ENCODE measurements around the gene PDZK1IP1. TPM values are rescaled to one million over a fixed set of nuclear protein-coding genes. Genes with fewer than 3 reads are reported as not detected.
"Not testable (repeated sequence)": the region's sequence is repeated elsewhere in the genome, so short reads cannot be mapped to it uniquely, and the experiment has no call there.

The PDZK1IP1 gene
- total and polyA plus RNA-seq, 2 donors from 2014 or later, result 245 to 2,553 TPM

- no peak for FAIRE-seq
Measured at GRCh38 chr1:47194311-47194710, 4.5 kb upstream of the PDZK1IP1 start.

GRCh38 chr1:47193496-47193895, 3.7 kb upstream of the PDZK1IP1 start:
- DNase-seq; FAIRE-seq; intact Hi-C loops (cut with DNase I); H3K36me3 ChIP-seq (ENCODE audit: control insufficient read depth in 2 of 3, insufficient read depth in 3 of 3, low read length in 3 of 3); H3K27me3 ChIP-seq (ENCODE audit: control insufficient read depth, insufficient read depth, low read length); H3K9ac ChIP-seq (ENCODE audit: low read length in 3 of 3); H3K9me3 ChIP-seq (ENCODE audit: control insufficient read depth in 2 of 3, insufficient read depth in 1 of 3, low read length in 3 of 3); H3K4me3 ChIP-seq (ENCODE audit: low read length in 3 of 3); H3K27ac ChIP-seq (ENCODE audit: low read depth in 2 of 2, low read length in 2 of 2): not testable (repeated sequence)
- H3K4me1 ChIP-seq (ENCODE audit: control insufficient read depth in 2 of 3, insufficient read depth in 2 of 3, low read depth in 1 of 3, low read length in 3 of 3), result peaks cover 0 to 30% (median 21%) of the 10 kb centered on the region in 3 donors

More at GRCh38 chr1:47194311-47194710, 4.5 kb upstream of the PDZK1IP1 start:
- intact Hi-C loops (cut with DNase I), result no loop called here
- Histone ChIP-seq H3K4me3 (ENCODE audit: low read length in 3 of 3) (no peak overlapping the region), H3K27ac (ENCODE audit: low read depth in 2 of 2, low read length in 2 of 2) (no peak overlapping the region), H3K4me1 (ENCODE audit: control insufficient read depth in 2 of 3, insufficient read depth in 2 of 3, low read depth in 1 of 3, low read length in 3 of 3) (peaks cover 0 to 30% (median 21%) of the 10 kb centered on the region in 3 donors), H3K27me3 (ENCODE audit: control insufficient read depth, insufficient read depth, low read length) (no peaks in the 10 kb centered on the region), H3K36me3 (ENCODE audit: control insufficient read depth in 2 of 3, insufficient read depth in 3 of 3, low read length in 3 of 3) (no peaks in the 10 kb centered on the region), H3K9ac (ENCODE audit: low read length in 3 of 3) (no peak overlapping the region), H3K9me3 (ENCODE audit: control insufficient read depth in 2 of 3, insufficient read depth in 1 of 3, low read length in 3 of 3) (no peaks in the 10 kb centered on the region)
- no peak for DNase-seq
- no peak for TF ChIP-seq CTCF (IDR thresholded peaks at IDR 0.05; ENCODE audit: borderline replicate concordance, extremely low read depth, insufficient read depth)

- no peak for FAIRE-seq
- Histone ChIP-seq H3K27me3 (ENCODE audit: control insufficient read depth, insufficient read depth, low read length) (no peaks in the 10 kb centered on the region), H3K9ac (ENCODE audit: low read length in 3 of 3) (peak overlapping the region in 1 of 3 donors; percentile 72), H3K4me1 (ENCODE audit: control insufficient read depth in 2 of 3, insufficient read depth in 2 of 3, low read depth in 1 of 3, low read length in 3 of 3) (peaks cover 0 to 30% (median 21%) of the 10 kb centered on the region in 3 donors), H3K27ac (ENCODE audit: low read depth in 2 of 2, low read length in 2 of 2) (peak overlapping the region; percentile 95 to 99), H3K4me3 (ENCODE audit: low read length in 3 of 3) (peak overlapping the region in 2 of 3 donors; percentile 39 to 59), H3K36me3 (ENCODE audit: control insufficient read depth in 2 of 3, insufficient read depth in 3 of 3, low read length in 3 of 3) (no peaks in the 10 kb centered on the region), H3K9me3 (ENCODE audit: control insufficient read depth in 2 of 3, insufficient read depth in 1 of 3, low read length in 3 of 3) (no peaks in the 10 kb centered on the region)
- TF ChIP-seq CTCF (IDR thresholded peaks at IDR 0.05; ENCODE audit: borderline replicate concordance, extremely low read depth, insufficient read depth), result peak; percentile 95
- intact Hi-C loops (cut with DNase I), result no loop called here
- peak; percentile 81 to 91 (median 86) for DNase-seq
Measured at GRCh38 chr1:47192458-47193384, 2.9 kb upstream of the PDZK1IP1 start.

GRCh38 chr1:47191940-47192457, 2.2 kb upstream of the PDZK1IP1 start:
- Histone ChIP-seq H3K4me3 (ENCODE audit: low read length in 3 of 3) (peak overlapping the region in 2 of 3 donors; percentile 39 to 59), H3K27me3 (ENCODE audit: control insufficient read depth, insufficient read depth, low read length) (no peaks in the 10 kb centered on the region), H3K9ac (ENCODE audit: low read length in 3 of 3) (peak overlapping the region in 1 of 3 donors; percentile 72), H3K36me3 (ENCODE audit: control insufficient read depth in 2 of 3, insufficient read depth in 3 of 3, low read length in 3 of 3) (no peaks in the 10 kb centered on the region), H3K9me3 (ENCODE audit: control insufficient read depth in 2 of 3, insufficient read depth in 1 of 3, low read length in 3 of 3) (no peaks in the 10 kb centered on the region), H3K4me1 (ENCODE audit: control insufficient read depth in 2 of 3, insufficient read depth in 2 of 3, low read depth in 1 of 3, low read length in 3 of 3) (peaks cover 0 to 30% (median 21%) of the 10 kb centered on the region in 3 donors), H3K27ac (ENCODE audit: low read depth in 2 of 2, low read length in 2 of 2) (peak overlapping the region; percentile 95 to 99)
- peak in 1 of 5 donors; percentile 40 for DNase-seq
- FAIRE-seq, result no peak
- no peak for TF ChIP-seq CTCF (IDR thresholded peaks at IDR 0.05; ENCODE audit: borderline replicate concordance, extremely low read depth, insufficient read depth)
- intact Hi-C loops (cut with DNase I), result no loop called here

All from kidney (tissue), 14 donors.